Measurements from ENCODE around the gene DGUOK. TPM values are rescaled to one million over a fixed set of nuclear protein-coding genes. Genes with fewer than 3 reads are reported as not detected.

The DGUOK gene
- total and polyA plus RNA-seq, 8 donors: 1.7 to 91.3 (median 33.8) TPM; not detected in 1

- no peak for DNase-seq
- intact Hi-C loops (cut with DNase I; ENCODE audit: low total_unique reads): no loop called here
- H3K27me3 ChIP-seq: no peaks in the 10 kb centered on the region
- H3K36me3 ChIP-seq: peaks cover 0 to 43% (median 5%) of the 10 kb centered on the region in 4 donors
- no peak for TF ChIP-seq POLR2AphosphoS5 (IDR thresholded peaks at IDR 0.05)
- TF ChIP-seq POLR2A (IDR thresholded peaks at IDR 0.05): no peak
- TF ChIP-seq CTCF (IDR thresholded peaks at IDR 0.05): no peak
- TF ChIP-seq EP300 (IDR thresholded peaks at IDR 0.05): no peak
- WGBS, 5 donors: 60 to 74% (median 68%) methylated on average over 5 of the region's 5 CpGs
- H3K27ac ChIP-seq: peak overlapping the region in 3 of 5 donors; percentile 7 to 49 (median 47)
- no peak overlapping the region for H3K4me3 ChIP-seq
- no peaks in the 10 kb centered on the region for H3K9me3 ChIP-seq
- peaks cover 0 to 11% (median 0%) of the 10 kb centered on the region in 4 donors for H3K4me1 ChIP-seq
Measured at GRCh38 chr2:73906847-73907505, 19.7 kb upstream of the DGUOK start.

GRCh38 chr2:73907840-73908452, 18.7 kb upstream of the DGUOK start:
- H3K9me3 ChIP-seq: no peaks in the 10 kb centered on the region
- DNase-seq: peak in 1 of 2 donors; percentile 61
- H3K27ac ChIP-seq: peak overlapping the region in 2 of 5 donors; percentile 47 to 49
- no peak for TF ChIP-seq POLR2A (IDR thresholded peaks at IDR 0.05)
- no peak for TF ChIP-seq CTCF (IDR thresholded peaks at IDR 0.05)
- TF ChIP-seq EP300 (IDR thresholded peaks at IDR 0.05): no peak
- TF ChIP-seq POLR2AphosphoS5 (IDR thresholded peaks at IDR 0.05): peak in 2 of 3 donors; percentile 5 to 34
- intact Hi-C loops (cut with DNase I; ENCODE audit: low total_unique reads): no loop called here
- H3K36me3 ChIP-seq: peaks cover 0 to 41% (median 0%) of the 10 kb centered on the region in 4 donors
- 40 to 54% (median 52%) methylated on average over 5 of the region's 5 CpGs for WGBS, 5 donors
- peaks cover 0 to 11% (median 0%) of the 10 kb centered on the region in 4 donors for H3K4me1 ChIP-seq
- H3K27me3 ChIP-seq: no peaks in the 10 kb centered on the region
- H3K4me3 ChIP-seq: no peak overlapping the region

GRCh38 chr2:73908689-73909652, 17.7 kb upstream of the DGUOK start:
- H3K4me3 ChIP-seq: no peak overlapping the region
- 66 to 83% (median 76%) methylated on average over 10 of the region's 10 CpGs for WGBS, 5 donors
- peak overlapping the region in 2 of 5 donors; percentile 47 to 49 for H3K27ac ChIP-seq
- DNase-seq: no peak
- H3K9me3 ChIP-seq: no peaks in the 10 kb centered on the region
- H3K4me1 ChIP-seq: peaks cover 0 to 11% (median 0%) of the 10 kb centered on the region in 4 donors
- H3K27me3 ChIP-seq: no peaks in the 10 kb centered on the region
- peaks cover 0 to 43% (median 4%) of the 10 kb centered on the region in 4 donors for H3K36me3 ChIP-seq
- intact Hi-C loops (cut with DNase I; ENCODE audit: low total_unique reads): no loop called here
- TF ChIP-seq POLR2A (IDR thresholded peaks at IDR 0.05) (no peak), CTCF (IDR thresholded peaks at IDR 0.05) (no peak), EP300 (IDR thresholded peaks at IDR 0.05) (no peak)
